HG03280 (cell line): ENCODE results near the gene FGFBP3.

Source experiments
- ATAC-seq: cut with Tn5 transposase; IDR thresholded peaks from one replicate; pipeline ENCODE4 v1.9.1; 2021; ENCODE audit warnings: mild to moderate bottlenecking, moderate library complexity; ENCODE audit not compliant: unreplicated experiment

FGFBP3 gene

DNA sequence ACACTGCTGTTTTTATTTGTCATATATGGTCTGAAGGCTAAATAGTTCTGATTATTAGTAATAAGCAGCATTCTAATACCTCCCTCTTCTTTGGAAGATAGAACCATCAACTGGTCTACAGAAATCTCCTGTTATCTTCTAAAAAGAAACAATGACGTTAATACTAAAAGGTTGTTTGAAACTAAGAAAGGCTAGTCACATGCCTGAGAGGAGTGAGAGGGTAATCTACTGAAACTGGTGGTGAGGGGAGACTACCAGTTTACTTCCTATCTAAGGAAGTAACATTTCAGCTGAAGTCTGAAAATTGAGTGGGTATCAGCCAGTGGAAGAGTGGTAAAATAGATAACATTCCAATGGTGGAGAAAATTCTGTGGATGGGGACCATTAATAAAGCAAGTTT lies 48.4 kb downstream of the FGFBP3 start:
- ATAC-seq: no peak

DNA sequence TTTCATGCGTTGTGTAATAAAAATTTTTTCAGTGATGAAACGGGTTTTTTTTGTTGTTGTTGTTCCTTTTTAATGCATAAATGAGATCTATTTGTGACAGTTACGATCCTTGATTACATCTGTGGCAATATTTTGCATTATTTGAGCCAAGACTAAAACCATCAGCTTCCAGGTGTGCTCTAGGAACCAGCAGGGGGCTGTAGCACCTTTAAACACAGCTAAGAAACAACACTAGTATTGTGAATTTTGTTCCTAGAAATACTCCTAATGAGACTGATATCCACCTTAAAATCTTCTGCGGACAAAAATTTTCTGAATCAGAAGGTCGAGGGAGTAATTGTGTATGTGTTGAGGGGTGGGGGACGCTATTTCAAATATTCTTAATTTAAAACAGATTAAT lies 52.6 kb downstream of the FGFBP3 start:
- ATAC-seq: no peak
